Stimulated activated naive B cell treated with anti-CD40 and anti-IgM and Interleukin-4, amounts not matched to agents 10 μg/mL and 1 μg/mL and 100 μg/mL, for 72 hours (primary cell): ENCODE data around the gene PRKCA.
A peak's percentile ranks its signal among the peaks of the same experiment; 100 is the strongest.

ENCODE experiments used
- ATAC-seq, 2 donors: fragments of 150-1000 bp; cut with Tn5 transposase; replicated peaks; 2 replicates each; pipeline ENCODE4 v1.10.0; 2021; ENCODE audit warnings: moderate library complexity in 1 of 2
- DNase-seq: peaks from one replicate; pipeline ENCODE4 v3.0.0; 2021
- H3K27ac Mint-ChIP-seq: one replicate; pipeline ENCODE4 v1.8.0; 2022; ENCODE audit warnings: mild to moderate bottlenecking, mixed read lengths
- H3K27me3 Mint-ChIP-seq, 2 donors: one replicate each; pipeline ENCODE4 v1.8.0; 2022; ENCODE audit warnings: mixed read lengths in 2 of 2
- H3K36me3 Mint-ChIP-seq, 2 donors: one replicate each; pipeline ENCODE4 v1.8.0; 2022; ENCODE audit warnings: mixed read lengths in 2 of 2, mild to moderate bottlenecking in 1 of 2
- H3K4me1 Mint-ChIP-seq, 2 donors: one replicate each; pipeline ENCODE4 v1.8.0; 2022; ENCODE audit warnings: mixed read lengths in 2 of 2, mild to moderate bottlenecking in 1 of 2
- H3K4me3 Mint-ChIP-seq, 2 donors: one replicate each; pipeline ENCODE4 v1.8.0; 2022; ENCODE audit warnings: mild to moderate bottlenecking in 2 of 2, mixed read lengths in 2 of 2, moderate library complexity in 1 of 2
- H3K9me3 Mint-ChIP-seq, 2 donors: one replicate each; pipeline ENCODE4 v1.8.0; 2022; ENCODE audit warnings: mixed read lengths in 2 of 2, mild to moderate bottlenecking in 1 of 2

The PRKCA gene

GRCh38 chr17:66579556-66579955, 277.1 kb downstream of the PRKCA start:
- H3K27ac Mint-ChIP-seq: no peak overlapping the region

GRCh38 chr17:66580184-66580955, 278.0 kb downstream of the PRKCA start:
- ATAC-seq: no peak

More at GRCh38 chr17:66579556-66579955, 277.1 kb downstream of the PRKCA start:
- no peak for ATAC-seq
- Mint-ChIP-seq H3K9me3 (peaks cover 7 to 8% of the 10 kb centered on the region in 2 donors), H3K27me3 (peaks cover 0 to 6% of the 10 kb centered on the region in 2 donors), H3K4me3 (no peak overlapping the region), H3K4me1 (no peaks in the 10 kb centered on the region), H3K36me3 (peaks cover 0 to 4% of the 10 kb centered on the region in 2 donors)
- DNase-seq: no peak

GRCh38 chr17:66580956-66581391, 278.6 kb downstream of the PRKCA start:
- ATAC-seq (no peak), DNase-seq (no peak)
- H3K4me3 Mint-ChIP-seq: no peak overlapping the region
- no peak overlapping the region for H3K27ac Mint-ChIP-seq
- peaks cover 0 to 4% of the 10 kb centered on the region in 2 donors for H3K36me3 Mint-ChIP-seq
- peaks cover 0 to 6% of the 10 kb centered on the region in 2 donors for H3K27me3 Mint-ChIP-seq
- no peaks in the 10 kb centered on the region for H3K4me1 Mint-ChIP-seq
- H3K9me3 Mint-ChIP-seq: peaks cover 7 to 8% of the 10 kb centered on the region in 2 donors

More at GRCh38 chr17:66580184-66580955, 278.0 kb downstream of the PRKCA start:
- no peaks in the 10 kb centered on the region for H3K4me1 Mint-ChIP-seq
- H3K4me3 Mint-ChIP-seq: no peak overlapping the region
- H3K36me3 Mint-ChIP-seq: peaks cover 0 to 4% of the 10 kb centered on the region in 2 donors
- no peak overlapping the region for H3K27ac Mint-ChIP-seq
- peaks cover 7 to 8% of the 10 kb centered on the region in 2 donors for H3K9me3 Mint-ChIP-seq
- no peak for DNase-seq
- peaks cover 0 to 6% of the 10 kb centered on the region in 2 donors for H3K27me3 Mint-ChIP-seq

DNA sequence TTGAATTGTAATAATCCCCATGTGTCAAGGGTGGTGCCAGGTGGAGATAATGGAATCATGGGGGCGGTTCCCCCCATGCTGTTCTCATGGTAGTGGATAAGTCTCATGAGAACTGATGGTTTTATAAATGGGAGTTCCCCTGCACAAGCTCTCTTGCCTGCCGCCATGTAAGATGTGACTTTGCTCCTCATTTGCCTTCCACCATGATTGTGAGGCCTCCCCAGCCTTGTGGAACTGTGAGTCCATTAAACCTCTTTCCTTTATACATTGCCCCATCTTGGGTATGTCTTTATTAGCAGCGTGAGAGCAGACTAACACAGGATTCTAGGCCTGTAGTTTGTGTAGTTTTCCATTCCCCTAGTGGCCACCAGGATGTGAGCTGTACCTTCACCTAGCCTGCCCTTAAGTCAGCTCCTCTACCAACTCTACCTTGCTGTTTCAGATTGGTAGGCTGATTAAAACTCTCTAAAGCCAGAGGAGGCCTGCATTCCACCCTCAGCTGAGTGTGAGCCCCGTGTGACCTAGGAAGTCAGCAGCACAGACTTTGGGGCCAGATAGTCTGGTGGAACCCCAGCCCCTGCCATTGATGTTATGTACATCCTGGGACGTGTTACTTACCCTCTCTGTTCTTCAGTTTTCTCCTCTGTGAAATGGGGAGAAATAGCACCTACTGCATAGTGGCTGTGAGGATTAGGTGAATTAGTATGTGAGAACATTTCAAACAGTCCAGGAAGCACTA, 280.1 kb downstream of the PRKCA start:
- Mint-ChIP-seq H3K4me3 (no peak overlapping the region), H3K27ac (no peak overlapping the region), H3K9me3 (peaks cover 7 to 8% of the 10 kb centered on the region in 2 donors), H3K4me1 (no peaks in the 10 kb centered on the region), H3K36me3 (peaks cover 0 to 4% of the 10 kb centered on the region in 2 donors), H3K27me3 (peaks cover 0 to 6% of the 10 kb centered on the region in 2 donors)
- ATAC-seq (no peak), DNase-seq (no peak)

GRCh38 chr17:66583112-66583748, 280.8 kb downstream of the PRKCA start:
- Mint-ChIP-seq H3K27ac (no peak overlapping the region), H3K27me3 (peaks cover 0 to 6% of the 10 kb centered on the region in 2 donors), H3K4me3 (no peak overlapping the region), H3K36me3 (peaks cover 0 to 4% of the 10 kb centered on the region in 2 donors), H3K9me3 (peaks cover 7 to 8% of the 10 kb centered on the region in 2 donors), H3K4me1 (no peaks in the 10 kb centered on the region)
- ATAC-seq (no peak), DNase-seq (no peak)

- ATAC-seq (no peak), DNase-seq (no peak)
- peaks cover 0 to 13% of the 10 kb centered on the region in 2 donors for H3K27me3 Mint-ChIP-seq
- no peak overlapping the region for H3K27ac Mint-ChIP-seq
- peaks cover 0 to 4% of the 10 kb centered on the region in 2 donors for H3K36me3 Mint-ChIP-seq
- peaks cover 7 to 8% of the 10 kb centered on the region in 2 donors for H3K9me3 Mint-ChIP-seq
- no peak overlapping the region for H3K4me3 Mint-ChIP-seq
- H3K4me1 Mint-ChIP-seq: no peaks in the 10 kb centered on the region
These were observed 282.5 kb downstream of the PRKCA start for GRCh38 chr17:66584927-66585326.

DNA sequence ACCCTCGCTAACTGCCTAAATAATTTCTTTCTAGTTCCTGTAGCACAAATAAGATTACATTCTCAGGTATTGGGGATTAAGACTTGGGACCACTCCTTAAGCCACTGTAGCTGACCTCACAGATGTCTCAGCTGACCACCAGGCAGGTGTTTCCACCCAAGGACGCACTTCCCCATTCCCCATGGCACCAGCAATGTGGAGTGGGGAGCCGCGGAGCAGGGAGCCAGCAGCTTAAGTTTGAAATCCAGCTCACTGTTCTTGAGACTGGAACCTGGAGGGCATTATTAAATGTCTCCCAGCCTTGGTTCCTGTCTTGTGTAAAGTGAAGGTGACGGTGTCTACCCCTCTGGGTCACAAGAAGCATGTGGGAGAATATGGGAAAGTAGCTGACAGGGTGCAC, 283.1 kb downstream of the PRKCA start:
- H3K4me1 Mint-ChIP-seq: no peaks in the 10 kb centered on the region
- peaks cover 7 to 8% of the 10 kb centered on the region in 2 donors for H3K9me3 Mint-ChIP-seq
- peaks cover 0 to 4% of the 10 kb centered on the region in 2 donors for H3K36me3 Mint-ChIP-seq
- no peak overlapping the region for H3K4me3 Mint-ChIP-seq
- H3K27ac Mint-ChIP-seq: no peak overlapping the region
- no peak for ATAC-seq
- H3K27me3 Mint-ChIP-seq: peaks cover 0 to 18% of the 10 kb centered on the region in 2 donors
- DNase-seq: no peak

DNA sequence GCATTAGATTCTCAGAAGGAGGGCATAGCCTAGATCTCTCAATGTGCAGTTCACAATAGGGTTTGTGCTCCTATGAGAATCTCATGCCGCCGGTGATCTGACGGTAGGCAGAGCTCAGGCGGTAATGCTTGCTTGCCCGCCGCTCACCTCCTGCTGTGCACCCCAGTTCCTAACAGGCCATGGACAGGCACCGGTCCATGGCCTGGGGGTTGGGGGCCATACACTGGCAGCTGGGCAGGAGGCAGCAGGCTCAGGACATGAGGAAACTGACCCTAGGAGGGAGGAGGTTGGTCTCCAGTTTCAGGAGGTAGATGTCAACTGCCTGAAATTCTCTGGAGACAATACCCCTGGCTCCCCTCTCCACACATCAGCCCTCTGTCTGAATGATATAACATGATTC, 287.5 kb downstream of the PRKCA start:
- Mint-ChIP-seq H3K9me3 (no peaks in the 10 kb centered on the region), H3K4me3 (no peak overlapping the region), H3K36me3 (no peaks in the 10 kb centered on the region), H3K27ac (no peak overlapping the region), H3K4me1 (no peaks in the 10 kb centered on the region), H3K27me3 (peaks cover 0 to 11% of the 10 kb centered on the region in 2 donors)
- no peak for ATAC-seq
- DNase-seq: no peak

DNA sequence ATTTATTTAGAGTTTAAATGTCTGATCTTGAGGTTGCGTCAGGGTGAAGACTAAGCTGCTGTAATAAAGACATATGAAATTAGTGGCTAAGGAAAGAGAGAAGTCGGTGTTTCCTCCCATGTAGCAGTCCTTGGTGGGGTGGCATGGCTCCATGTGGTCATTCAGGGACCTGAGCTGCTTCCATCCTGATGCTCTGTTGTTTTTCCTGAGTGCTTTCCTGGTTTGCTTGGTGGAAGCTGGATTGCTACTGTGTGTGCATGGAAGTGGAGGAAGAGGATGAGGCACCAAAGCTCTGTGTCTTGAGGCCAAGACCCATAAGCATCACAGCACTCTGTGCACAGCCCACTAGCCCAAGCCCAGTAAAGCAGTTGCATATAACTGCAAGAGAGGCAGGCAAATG, 290.7 kb downstream of the PRKCA start:
- DNase-seq: no peak
- Mint-ChIP-seq H3K27ac (no peak overlapping the region), H3K36me3 (no peaks in the 10 kb centered on the region), H3K9me3 (no peaks in the 10 kb centered on the region), H3K27me3 (peaks cover 0 to 11% of the 10 kb centered on the region in 2 donors), H3K4me1 (no peaks in the 10 kb centered on the region), H3K4me3 (no peak overlapping the region)
- ATAC-seq: no peak

- no peaks in the 10 kb centered on the region for H3K9me3 Mint-ChIP-seq
- H3K4me3 Mint-ChIP-seq: no peak overlapping the region
- H3K27me3 Mint-ChIP-seq: no peaks in the 10 kb centered on the region
- H3K27ac Mint-ChIP-seq: no peak overlapping the region
- ATAC-seq (no peak), DNase-seq (no peak)
- H3K36me3 Mint-ChIP-seq: no peaks in the 10 kb centered on the region
- H3K4me1 Mint-ChIP-seq: no peaks in the 10 kb centered on the region
These were observed 293.5 kb downstream of the PRKCA start for GRCh38 chr17:66595893-66596292.

DNA sequence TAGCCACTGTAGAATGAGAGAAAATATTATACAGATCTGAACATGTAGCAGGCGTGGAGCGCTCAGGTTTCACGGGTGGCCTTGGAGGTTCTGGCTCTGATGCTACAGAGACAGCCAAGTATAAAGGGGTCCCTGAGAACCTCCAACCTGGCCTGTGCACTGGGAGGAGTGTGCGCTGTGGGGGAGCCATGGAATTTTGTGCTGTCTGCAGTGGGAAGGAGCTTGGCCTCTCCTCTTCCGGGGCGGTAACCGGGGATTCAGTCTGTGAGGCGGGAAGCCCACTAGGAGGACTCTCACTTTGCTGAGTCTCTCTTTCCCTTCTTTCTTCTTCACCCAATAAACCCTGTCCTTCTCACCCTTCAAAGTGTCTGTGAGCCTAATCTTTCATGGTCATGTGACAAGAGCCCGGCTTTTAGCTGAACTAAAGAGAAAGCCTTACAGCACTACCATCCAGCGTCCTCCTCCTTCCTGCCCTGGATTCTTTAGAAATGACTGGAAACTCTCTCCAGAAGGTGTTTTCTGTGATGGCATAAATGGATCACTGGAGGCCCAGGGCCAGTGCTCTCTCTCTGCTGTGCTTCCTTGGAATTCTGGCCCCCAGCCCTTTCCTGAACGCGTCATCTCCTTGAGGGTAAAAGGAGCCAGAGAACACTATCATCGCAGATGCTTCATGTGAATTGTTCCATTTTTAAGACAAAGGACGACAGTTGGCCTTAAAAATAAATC, 300.4 kb downstream of the PRKCA start:
- Mint-ChIP-seq H3K4me1 (no peaks in the 10 kb centered on the region), H3K27ac (peak overlapping the region; percentile 16), H3K4me3 (no peak overlapping the region), H3K9me3 (no peaks in the 10 kb centered on the region), H3K27me3 (no peaks in the 10 kb centered on the region), H3K36me3 (no peaks in the 10 kb centered on the region)
- no peak for DNase-seq
- no peak for ATAC-seq

DNA sequence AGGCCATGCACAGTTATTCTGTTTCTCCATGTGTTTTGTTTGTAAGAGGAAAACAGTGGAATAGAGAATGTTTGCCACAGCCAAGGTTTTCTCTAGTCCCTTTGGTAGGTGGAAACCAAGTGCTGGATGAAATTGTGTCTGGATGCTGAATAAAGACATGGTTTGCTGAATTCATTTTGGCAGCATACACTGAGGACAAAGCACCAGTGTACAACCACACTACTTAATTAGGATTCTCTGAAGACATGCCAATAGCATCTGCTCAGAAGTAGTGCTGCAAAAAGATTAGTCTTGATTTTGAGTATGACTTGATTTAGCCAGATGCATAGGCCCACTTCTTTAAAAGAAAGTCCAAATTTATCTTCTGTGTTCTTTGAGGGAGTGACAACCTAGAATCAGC, 302.0 kb downstream of the PRKCA start:
- H3K9me3 Mint-ChIP-seq: peaks cover 2 to 3% of the 10 kb centered on the region in 2 donors
- no peak for DNase-seq
- no peaks in the 10 kb centered on the region for H3K27me3 Mint-ChIP-seq
- H3K36me3 Mint-ChIP-seq: no peaks in the 10 kb centered on the region
- no peak overlapping the region for H3K4me3 Mint-ChIP-seq
- no peak for ATAC-seq
- no peaks in the 10 kb centered on the region for H3K4me1 Mint-ChIP-seq
- H3K27ac Mint-ChIP-seq: no peak overlapping the region

- peaks cover 6 to 10% of the 10 kb centered on the region in 2 donors for H3K9me3 Mint-ChIP-seq
- DNase-seq (no peak), ATAC-seq (no peak)
- H3K4me3 Mint-ChIP-seq: no peak overlapping the region
- H3K27ac Mint-ChIP-seq: no peak overlapping the region
- H3K27me3 Mint-ChIP-seq: no peaks in the 10 kb centered on the region
- H3K4me1 Mint-ChIP-seq: no peaks in the 10 kb centered on the region
- no peaks in the 10 kb centered on the region for H3K36me3 Mint-ChIP-seq
These were observed 303.1 kb downstream of the PRKCA start for GRCh38 chr17:66605541-66605940.
